Activated gamma-delta T cell treated with Interleukin-2 at 50 U/mL for 16 hours (primary cell): ENCODE results near the gene CCDC88B.

Experiments
- DNase-seq: peaks from one replicate; pipeline ENCODE4 v3.0.0-alpha.2; 2020

CCDC88B gene, protein sequence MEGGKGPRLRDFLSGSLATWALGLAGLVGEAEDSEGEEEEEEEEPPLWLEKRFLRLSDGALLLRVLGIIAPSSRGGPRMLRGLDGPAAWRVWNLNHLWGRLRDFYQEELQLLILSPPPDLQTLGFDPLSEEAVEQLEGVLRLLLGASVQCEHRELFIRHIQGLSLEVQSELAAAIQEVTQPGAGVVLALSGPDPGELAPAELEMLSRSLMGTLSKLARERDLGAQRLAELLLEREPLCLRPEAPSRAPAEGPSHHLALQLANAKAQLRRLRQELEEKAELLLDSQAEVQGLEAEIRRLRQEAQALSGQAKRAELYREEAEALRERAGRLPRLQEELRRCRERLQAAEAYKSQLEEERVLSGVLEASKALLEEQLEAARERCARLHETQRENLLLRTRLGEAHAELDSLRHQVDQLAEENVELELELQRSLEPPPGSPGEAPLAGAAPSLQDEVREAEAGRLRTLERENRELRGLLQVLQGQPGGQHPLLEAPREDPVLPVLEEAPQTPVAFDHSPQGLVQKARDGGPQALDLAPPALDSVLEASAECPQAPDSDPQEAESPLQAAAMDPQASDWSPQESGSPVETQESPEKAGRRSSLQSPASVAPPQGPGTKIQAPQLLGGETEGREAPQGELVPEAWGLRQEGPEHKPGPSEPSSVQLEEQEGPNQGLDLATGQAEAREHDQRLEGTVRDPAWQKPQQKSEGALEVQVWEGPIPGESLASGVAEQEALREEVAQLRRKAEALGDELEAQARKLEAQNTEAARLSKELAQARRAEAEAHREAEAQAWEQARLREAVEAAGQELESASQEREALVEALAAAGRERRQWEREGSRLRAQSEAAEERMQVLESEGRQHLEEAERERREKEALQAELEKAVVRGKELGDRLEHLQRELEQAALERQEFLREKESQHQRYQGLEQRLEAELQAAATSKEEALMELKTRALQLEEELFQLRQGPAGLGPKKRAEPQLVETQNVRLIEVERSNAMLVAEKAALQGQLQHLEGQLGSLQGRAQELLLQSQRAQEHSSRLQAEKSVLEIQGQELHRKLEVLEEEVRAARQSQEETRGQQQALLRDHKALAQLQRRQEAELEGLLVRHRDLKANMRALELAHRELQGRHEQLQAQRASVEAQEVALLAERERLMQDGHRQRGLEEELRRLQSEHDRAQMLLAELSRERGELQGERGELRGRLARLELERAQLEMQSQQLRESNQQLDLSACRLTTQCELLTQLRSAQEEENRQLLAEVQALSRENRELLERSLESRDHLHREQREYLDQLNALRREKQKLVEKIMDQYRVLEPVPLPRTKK (N-terminal part only)

DNA sequence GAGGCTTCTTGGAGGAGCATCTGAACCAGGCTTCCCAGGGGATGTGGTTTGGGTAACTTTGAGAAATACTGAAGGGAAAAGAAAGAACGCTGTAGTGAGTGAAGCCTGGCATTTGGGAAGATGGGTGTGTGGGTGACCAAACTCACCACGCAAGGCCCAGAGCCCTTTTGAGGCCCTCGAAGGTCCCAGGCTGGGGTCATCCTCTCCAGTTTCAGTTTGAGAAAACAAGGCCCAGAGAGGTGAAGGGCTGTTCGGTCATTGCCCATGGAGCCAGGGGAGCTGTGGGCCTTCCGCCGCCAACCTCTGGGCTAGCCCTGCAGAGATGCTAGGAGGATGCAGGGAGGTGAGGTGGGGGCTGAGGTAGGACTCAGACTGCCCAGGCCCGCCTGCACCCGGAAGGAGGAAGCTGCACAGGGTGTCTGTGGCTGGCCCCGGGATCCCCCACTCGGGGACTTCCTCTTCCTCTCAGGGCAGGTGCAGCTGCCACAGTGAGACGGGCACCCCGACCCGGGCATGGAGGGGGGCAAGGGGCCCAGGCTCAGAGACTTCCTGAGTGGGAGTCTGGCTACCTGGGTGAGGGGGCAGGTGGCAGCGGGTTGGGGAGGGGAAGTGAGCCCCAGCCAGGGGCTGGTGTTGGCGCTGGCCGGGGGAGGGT lies at the start of gene CCDC88B:
CCDC88B (plus strand) TSS at position 451 of the 655 bp plus-strand sequence; CDS start at position 514, 63 bp downstream.
- DNase-seq, result peak; percentile 90

DNA sequence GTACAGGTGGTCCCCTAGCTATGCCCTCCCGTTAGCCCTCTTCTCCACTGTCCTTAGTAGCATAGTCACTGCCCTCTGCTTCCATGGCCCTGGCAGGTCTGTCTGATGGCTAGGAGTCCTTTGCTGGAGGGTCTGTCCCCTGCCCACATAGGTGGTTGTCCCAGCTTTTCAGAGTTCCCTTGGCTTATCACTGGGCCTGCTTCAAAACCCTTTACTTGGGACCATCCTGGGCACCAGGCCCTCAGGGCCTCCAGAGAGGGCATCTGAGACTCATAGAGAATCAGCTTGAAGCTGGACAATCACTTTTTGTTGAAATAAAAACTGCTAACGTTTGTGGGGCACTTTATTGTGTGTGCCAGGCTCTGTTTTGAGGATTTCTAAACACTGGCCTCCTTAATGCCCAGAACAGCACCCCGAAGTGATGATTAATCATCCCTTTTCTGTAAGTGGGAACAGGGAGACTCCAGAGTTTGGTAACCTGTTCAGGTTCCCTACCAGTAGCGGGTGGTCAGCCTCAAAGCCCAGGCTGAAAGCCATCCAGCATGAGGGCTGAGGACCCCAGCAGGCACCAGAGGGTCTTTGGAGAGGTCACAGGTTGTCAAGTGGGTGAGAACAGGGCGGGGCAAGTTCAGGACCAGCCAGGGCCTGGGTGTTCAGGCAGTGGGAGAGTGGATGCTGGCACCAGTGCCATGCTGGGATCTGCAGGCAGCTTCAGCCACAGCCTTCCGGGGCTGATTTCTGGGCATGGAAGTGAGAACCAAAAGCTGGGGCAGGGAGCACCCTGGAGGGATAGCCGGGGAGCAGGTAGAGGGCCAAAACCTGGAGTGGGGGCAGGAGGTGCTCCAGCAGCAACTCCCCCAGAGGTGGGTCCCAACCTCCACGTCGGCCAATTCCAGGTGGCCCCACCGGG lies 49.4 kb upstream of the CCDC88B start:
- no peak for DNase-seq

DNA sequence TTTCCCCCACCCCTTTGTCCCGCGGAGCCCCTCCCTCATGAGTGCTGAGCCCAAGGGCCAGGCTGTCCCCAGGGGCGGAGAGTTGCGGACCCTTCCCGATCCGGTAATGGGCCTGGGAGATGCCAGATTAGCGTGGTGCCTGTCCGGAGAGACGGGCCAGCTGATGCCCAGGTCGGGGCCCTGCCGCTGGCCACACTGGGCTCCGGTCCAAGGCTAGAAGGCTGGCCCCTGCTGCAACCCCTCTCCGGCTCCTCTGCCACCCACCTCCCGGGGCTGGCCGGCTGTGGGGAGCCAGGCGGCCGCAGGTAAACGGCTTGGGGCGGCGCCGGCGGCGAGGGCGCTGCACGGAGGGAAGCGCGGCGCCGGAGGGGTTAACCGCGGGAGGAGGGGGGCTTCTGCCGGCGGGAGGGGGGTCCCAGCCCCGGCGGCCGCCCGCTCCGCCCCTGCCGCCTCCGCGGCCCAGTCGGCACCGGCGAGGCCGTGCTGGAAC lies 48.7 kb upstream of the CCDC88B start, which contains the start of gene KCNK4:
KCNK4 (plus strand) TSS at position 41 of the 490 bp plus-strand sequence. CDS start 1,717 bp downstream, outside the sequence.
- DNase-seq, result no peak

DNA sequence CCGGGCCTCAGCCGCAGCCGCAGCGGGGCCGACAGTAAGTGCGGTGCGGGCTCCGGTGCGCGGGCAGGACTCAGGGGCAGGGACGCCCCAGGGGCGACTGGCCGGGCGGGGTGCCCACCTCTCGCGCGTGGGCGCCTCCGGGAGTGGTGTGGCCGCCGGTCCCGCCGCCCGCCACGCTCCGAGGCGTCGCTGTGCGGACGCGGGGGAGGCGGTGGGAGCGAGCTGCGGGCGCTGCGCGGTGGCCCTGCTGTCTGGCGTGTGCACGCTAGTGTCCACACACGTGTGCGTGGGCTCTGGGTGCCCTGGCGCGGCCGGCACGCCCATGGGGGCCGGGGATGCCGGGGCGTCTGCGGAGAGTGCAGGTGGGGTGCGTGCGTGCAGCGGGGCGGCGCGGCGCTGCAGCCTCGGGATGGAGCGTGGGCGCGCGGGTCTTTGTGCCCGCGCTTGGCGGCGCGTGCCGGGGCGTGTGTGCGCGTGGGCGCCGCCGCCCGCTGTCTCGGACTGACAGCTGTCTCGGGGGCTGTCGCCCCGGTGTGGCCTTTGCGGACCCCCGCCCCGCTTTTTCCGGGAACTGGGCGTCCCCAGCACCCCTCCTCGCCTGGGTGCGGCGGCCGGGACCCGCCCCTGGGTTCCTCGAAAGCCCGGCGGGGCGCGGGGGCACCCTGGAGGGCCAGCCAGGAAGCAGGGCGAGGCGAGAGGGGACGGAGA lies 48.1 kb upstream of the CCDC88B start:
- DNase-seq, result no peak

DNA sequence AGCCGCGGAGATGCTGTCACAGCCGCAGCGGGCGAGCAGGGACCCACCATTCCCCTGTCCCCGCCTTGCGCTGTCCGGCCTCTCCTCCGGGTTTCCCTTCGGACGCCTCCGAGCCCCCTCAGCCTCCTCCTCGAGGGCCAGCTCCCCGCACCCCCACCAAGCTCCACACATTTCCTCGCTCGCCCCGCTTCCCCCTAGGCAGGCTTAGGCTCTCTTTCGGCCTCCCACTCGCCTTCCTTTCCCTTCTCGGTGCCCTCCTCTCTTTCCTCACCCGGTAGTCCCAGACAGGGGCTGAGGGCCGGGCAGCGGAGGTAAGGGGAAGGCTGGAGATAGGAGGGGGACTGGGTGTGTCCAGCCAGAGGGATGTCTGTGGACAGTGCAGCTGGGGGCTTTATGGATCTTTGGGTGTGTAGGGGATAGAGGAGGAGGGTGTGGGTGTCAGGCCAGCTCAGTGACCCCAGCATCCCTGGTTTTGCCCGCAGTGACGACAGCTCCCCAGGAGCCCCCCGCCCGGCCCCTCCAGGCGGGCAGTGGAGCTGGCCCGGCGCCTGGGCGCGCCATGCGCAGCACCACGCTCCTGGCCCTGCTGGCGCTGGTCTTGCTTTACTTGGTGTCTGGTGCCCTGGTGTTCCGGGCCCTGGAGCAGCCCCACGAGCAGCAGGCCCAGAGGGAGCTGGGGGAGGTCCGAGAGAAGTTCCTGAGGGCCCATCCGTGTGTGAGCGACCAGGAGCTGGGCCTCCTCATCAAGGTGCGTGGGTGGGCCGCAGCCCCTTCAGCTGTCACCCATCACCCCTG lies 47.3 kb upstream of the CCDC88B start:
- no peak for DNase-seq

DNA sequence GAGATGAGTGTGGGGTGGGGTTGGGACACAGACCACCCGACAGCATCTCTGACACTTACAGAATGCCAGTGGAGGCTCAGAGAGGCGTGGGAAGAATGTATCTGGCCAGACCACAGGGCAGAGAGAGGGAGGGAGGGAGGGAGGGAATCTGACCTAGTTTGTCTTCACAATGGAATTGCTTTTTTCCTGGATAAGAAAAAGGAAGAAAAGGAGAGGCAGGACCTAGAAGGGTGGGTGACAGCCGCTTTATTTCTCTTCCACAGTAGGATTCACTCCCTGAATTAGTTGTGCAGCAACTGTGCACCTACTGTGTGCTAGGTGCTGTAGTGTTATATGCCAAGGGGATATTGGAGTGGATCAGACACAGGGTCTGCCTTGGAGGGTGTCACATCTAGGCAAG lies 45.2 kb upstream of the CCDC88B start:
- no peak for DNase-seq

DNA sequence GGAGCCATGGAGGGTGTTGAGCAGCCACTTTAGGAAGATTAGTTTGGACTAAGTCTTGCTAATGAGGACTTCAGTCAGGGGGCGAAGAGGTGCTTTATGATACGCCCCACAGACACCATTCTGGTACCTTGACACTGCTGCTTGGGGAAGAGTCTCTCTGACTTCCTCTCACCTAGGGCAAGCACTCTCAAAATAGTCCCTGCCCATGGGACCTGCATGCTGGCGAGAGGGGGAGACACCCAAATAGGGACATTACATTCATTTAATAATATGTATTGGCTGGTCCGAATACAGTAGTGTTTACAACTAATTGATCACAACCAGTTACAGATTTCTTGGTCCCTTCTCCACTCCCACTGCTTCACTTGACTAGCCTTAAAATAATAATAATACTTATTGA lies 44.2 kb upstream of the CCDC88B start:
- no peak for DNase-seq

DNA sequence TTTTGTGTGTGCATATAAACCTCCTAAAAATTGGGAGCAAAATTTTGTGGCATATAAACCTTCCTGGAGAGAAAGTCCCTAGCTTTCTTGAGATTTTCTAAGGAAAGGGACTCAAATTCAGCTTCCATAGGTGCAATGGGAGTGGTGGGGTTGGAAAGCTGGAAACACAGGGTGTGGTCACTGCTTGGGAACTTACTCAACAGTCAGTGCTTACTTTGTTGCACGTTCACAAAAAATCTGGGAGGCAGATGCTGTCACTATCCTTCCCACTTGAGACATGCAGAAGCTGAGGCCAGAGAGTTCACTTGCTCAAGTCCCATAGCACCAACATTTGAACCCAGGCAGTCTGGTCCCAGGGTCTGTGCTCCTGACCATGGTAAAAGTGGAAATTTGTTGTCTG lies 43.8 kb upstream of the CCDC88B start:
- no peak for DNase-seq

DNA sequence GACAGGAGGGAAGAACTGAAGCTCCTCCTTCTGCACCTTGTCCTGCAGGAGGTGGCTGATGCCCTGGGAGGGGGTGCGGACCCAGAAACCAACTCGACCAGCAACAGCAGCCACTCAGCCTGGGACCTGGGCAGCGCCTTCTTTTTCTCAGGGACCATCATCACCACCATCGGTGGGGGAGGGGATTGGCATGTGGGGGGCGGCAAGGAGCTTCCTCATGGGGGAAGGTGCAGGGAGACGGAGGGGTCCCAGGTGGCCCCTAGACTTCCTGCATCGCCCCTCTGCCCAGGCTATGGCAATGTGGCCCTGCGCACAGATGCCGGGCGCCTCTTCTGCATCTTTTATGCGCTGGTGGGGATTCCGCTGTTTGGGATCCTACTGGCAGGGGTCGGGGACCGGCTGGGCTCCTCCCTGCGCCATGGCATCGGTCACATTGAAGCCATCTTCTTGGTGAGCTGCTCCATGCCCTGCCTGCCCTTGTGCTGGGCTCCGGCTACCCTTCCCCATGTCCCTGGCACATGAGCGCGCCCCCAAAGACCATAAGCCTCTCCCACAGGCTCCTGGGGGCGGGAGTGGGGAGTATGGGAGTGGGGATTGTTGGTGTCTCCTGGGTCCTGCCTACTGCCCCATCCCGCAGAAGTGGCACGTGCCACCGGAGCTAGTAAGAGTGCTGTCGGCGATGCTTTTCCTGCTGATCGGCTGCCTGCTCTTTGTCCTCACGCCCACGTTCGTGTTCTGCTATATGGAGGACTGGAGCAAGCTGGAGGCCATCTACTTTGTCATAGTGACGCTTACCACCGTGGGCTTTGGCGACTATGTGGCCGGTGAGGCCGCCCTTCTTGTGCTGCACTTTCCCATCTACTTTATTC lies 42.9 kb upstream of the CCDC88B start:
- DNase-seq, result no peak

DNA sequence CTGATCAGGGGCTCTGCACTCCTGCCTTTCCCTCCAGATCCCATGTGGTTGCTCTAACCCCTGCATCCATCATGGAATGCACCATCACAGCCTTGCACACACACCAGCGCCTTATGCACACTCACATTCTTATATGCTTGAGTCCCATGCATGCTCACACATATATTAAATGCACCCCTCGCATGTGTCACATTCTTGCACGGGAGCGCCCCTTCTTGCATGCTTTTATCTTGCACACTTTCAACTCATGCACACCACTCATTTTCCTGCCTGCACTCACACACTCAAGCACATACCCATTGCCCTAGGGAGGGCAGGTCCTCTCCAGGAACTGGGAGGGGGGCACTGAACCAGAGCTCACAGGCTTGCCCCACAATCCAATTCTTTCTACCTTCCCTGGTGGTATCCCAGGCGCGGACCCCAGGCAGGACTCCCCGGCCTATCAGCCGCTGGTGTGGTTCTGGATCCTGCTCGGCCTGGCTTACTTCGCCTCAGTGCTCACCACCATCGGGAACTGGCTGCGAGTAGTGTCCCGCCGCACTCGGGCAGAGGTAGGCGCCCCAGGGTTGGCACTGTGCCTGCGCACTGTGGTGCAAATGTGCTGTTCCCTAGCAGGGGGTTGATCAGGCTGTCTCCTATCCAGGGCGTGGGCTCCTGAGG lies 42.2 kb upstream of the CCDC88B start:
- no peak for DNase-seq

DNA sequence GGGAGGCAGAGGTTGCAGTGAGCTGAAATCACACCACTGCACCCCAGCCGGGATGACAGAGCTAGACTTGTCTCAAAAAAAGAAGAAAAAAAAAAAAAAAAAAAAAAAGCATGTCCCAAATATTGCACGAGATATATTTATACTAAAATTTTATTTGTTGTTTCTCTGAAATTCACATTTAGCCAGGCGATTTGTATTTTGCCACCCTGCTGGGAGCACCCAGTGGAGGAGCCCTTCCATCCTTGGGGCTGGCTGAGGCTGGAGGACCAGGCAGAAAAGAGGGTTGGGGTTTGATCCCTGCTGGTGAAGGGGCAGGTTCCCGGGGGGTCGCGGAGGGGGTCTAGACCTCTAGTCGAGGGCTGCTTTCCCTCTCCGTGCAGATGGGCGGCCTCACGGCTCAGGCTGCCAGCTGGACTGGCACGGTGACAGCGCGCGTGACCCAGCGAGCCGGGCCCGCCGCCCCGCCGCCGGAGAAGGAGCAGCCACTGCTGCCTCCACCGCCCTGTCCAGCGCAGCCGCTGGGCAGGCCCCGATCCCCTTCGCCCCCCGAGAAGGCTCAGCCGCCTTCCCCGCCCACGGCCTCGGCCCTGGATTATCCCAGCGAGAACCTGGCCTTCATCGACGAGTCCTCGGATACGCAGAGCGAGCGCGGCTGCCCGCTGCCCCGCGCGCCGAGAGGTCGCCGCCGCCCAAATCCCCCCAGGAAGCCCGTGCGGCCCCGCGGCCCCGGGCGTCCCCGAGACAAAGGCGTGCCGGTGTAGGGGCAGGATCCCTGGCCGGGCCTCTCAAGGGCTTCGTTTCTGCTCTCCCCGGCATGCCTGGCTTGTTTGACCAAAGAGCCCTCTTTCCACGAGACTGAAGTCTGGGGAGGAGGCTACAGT lies 40.8 kb upstream of the CCDC88B start:
- no peak for DNase-seq

DNA sequence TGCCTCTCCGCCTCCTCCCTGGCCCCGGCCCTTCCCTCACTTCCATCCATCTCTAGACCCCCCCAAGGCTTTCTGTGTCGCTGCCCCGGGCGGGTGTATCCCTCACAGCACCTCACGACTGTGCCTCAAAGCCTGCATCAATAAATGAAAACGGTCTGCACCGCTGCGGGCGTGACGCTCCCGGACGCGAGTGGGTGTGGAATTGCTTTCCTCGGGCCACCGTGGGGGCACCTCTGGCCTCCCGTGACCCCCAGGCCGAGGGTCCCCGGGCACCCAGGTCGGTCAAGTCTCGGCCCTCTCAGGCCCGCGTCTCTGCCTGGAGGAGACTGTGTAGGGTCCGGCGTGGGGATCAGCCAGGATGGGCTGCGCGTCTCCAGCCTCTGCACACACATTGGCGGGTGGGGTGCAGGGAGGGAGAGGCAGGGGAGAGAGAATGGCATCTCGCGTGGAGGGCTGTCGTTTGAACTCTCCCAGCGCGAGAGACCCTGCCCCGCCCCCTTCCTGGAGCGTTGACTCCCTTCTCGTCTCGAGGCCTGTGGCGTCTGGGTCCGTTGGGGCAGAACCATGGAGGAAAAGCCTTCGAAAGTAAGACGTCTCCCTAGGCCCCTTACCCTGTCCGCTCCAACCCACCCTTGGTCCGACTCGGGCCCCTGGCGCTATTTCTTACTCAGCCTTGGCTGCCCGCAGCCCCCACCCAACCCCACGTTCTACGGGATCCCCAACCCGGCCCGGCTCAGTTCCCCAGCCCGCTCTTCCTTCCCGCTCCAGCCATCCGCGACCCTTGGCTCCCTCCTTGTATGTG lies 40.0 kb upstream of the CCDC88B start, which contains the start of gene CATSPERZ:
CATSPERZ (plus strand) TSS at position 512 of the 802 bp plus-strand sequence; CDS start at position 565, 53 bp downstream.
- DNase-seq, result no peak

DNA sequence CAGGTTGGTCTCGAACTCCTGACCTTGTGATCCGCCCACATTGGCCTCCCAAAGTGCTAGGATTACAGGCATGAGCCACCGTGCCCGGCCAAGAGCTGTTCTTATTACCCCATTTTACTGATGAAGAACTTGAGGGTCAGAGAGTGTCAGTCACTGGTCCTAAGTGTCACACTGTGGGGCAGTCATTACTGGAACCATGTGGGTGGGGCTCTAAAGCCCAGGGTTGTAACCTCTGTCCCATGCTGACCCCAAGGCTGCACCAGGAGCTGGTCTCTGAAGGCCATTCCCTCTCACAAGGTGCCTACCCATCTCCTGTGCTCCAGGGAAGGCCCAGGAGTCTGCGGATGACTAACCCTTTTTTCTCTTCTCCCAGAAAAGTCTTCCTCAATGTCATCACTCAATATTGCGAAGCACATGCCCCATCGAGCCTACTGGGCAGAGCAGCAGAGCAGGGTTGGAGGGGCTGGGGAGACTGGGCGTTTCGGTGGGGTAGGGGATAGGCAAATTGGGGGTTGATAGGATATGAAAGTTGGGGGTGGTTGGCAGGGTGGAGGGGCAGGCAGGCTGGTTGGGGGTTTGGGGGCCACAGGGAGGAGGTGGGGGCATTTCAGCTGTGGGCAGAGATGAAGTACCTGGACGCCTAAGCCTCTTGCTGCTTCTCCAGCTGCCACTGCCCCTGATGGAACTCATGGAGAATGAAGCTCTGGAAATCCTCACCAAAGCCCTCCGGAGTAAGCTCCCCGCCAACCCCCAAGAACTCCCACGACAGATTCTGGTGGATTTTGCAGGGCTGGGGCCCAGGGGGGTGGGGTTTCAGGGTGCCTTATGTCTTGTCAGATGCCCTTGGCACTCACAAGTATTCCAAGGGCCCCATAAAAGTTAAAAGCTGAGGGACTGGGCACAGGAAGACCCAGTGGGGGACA lies 36.6 kb upstream of the CCDC88B start:
- no peak for DNase-seq

DNA sequence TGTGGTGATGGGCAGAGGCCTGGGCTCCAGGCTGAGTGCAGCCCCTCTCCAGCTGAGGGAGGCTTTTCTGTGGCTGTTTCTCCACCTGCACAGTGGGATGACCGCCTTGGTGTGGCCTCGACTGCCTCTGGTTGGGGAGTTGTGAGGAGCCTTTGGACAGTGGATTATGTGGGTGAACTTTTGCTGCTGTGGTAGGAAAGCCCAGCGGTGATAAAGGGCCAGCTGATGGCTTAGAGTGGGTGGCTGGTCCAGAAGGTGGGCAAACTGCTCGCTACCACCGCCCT lies 36.0 kb upstream of the CCDC88B start:
- DNase-seq, result no peak
